ENCODE results near the gene IL1RL1. TPM values are rescaled to one million over a fixed set of nuclear protein-coding genes. Genes with fewer than 3 reads are reported as not detected.

IL1RL1 gene
- polyA plus RNA-seq, 1 donor = 0.46 TPM

DNA sequence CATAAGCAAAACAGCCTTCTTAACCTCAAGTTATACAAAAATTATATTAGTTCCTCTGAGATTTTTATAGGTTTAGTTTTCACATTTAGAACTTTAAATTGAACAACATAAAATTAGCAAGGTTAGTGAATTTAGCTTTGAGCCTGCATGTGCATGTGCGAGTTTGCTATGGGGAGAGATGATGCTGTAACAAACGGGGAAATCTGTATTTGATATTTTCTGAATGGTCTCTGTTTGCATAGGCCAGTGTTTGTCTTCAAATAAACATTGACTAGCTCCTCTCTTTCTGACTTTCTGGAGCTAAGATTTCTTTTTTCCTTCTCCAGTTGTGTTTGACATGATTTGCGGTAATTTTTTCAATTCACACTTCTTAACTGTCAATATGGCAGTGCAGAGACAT lies 80.7 kb downstream of the IL1RL1 start:
- WGBS (ENCODE audit: insufficient coverage, low lambda C conversion rate) = no CpG with 5 or more reads among the region's 3 CpGs
- Histone ChIP-seq H3K27me3 (ENCODE audit: control insufficient read depth, insufficient read depth, low read length) (no peaks in the 10 kb centered on the region), H3K4me3 (ENCODE audit: low read length) (no peak overlapping the region), H3K4me1 (ENCODE audit: control insufficient read depth, insufficient read depth, low read length) (no peaks in the 10 kb centered on the region), H3K27ac (ENCODE audit: low read length) (no peak overlapping the region), H3K36me3 (ENCODE audit: control insufficient read depth, insufficient read depth, low read length) (no peaks in the 10 kb centered on the region), H3K9me3 (ENCODE audit: control insufficient read depth, low read depth, low read length) (no peaks in the 10 kb centered on the region)
- DNase-seq = no peak

GRCh38 chr2:102392942-102393341 lies 81.6 kb downstream of the IL1RL1 start:
- no peak overlapping the region for H3K27ac ChIP-seq (ENCODE audit: low read length)
- H3K4me3 ChIP-seq (ENCODE audit: low read length) = no peak overlapping the region
- no peaks in the 10 kb centered on the region for H3K36me3 ChIP-seq (ENCODE audit: control insufficient read depth, insufficient read depth, low read length)
- DNase-seq = no peak
- no peaks in the 10 kb centered on the region for H3K9me3 ChIP-seq (ENCODE audit: control insufficient read depth, low read depth, low read length)
- whole genome bisulfite sequencing (ENCODE audit: insufficient coverage, low lambda C conversion rate) = no CpG with 5 or more reads among the region's 1 CpG
- no peaks in the 10 kb centered on the region for H3K4me1 ChIP-seq (ENCODE audit: control insufficient read depth, insufficient read depth, low read length)
- H3K27me3 ChIP-seq (ENCODE audit: control insufficient read depth, insufficient read depth, low read length) = no peaks in the 10 kb centered on the region

- no peak overlapping the region for H3K4me3 ChIP-seq (ENCODE audit: low read length)
- DNase-seq = no peak
- H3K4me1 ChIP-seq (ENCODE audit: control insufficient read depth, insufficient read depth, low read length) = no peaks in the 10 kb centered on the region
- H3K9me3 ChIP-seq (ENCODE audit: control insufficient read depth, low read depth, low read length) = no peaks in the 10 kb centered on the region
- no peaks in the 10 kb centered on the region for H3K36me3 ChIP-seq (ENCODE audit: control insufficient read depth, insufficient read depth, low read length)
- no peaks in the 10 kb centered on the region for H3K27me3 ChIP-seq (ENCODE audit: control insufficient read depth, insufficient read depth, low read length)
- H3K27ac ChIP-seq (ENCODE audit: low read length) = no peak overlapping the region
- WGBS (ENCODE audit: insufficient coverage, low lambda C conversion rate) = no CpG with 5 or more reads among the region's 2 CpGs
Measured at GRCh38 chr2:102396012-102396411, 84.6 kb downstream of the IL1RL1 start.

DNA sequence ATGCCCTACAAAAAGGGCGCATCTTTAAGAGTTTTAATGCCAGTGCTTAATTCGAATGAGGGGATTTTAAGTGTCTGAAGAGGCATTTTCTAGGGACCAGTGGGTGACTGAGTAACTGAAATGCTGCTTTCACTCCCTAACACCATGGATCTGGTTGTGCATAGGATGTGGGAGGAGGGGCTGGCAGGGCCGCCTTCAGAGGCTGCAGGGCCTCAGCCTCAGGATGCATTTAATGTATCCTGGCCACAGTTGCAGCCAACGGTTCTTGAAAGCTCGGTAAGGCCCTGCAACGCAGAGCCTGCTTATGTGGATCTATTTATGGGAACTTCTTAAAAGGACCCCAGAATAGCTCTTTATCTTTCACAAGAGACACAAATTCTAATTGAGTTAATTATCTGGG lies 85.8 kb downstream of the IL1RL1 start:
- Histone ChIP-seq H3K36me3 (ENCODE audit: control insufficient read depth, insufficient read depth, low read length) (no peaks in the 10 kb centered on the region), H3K9me3 (ENCODE audit: control insufficient read depth, low read depth, low read length) (no peaks in the 10 kb centered on the region), H3K27me3 (ENCODE audit: control insufficient read depth, insufficient read depth, low read length) (no peaks in the 10 kb centered on the region), H3K4me3 (ENCODE audit: low read length) (no peak overlapping the region), H3K4me1 (ENCODE audit: control insufficient read depth, insufficient read depth, low read length) (no peaks in the 10 kb centered on the region), H3K27ac (ENCODE audit: low read length) (no peak overlapping the region)
- WGBS (ENCODE audit: insufficient coverage, low lambda C conversion rate) = no CpG with 5 or more reads among the region's 6 CpGs
- DNase-seq = no peak

GRCh38 chr2:102399499-102400141 lies 88.3 kb downstream of the IL1RL1 start:
- Histone ChIP-seq H3K9me3 (ENCODE audit: control insufficient read depth, low read depth, low read length) (no peaks in the 10 kb centered on the region), H3K36me3 (ENCODE audit: control insufficient read depth, insufficient read depth, low read length) (no peaks in the 10 kb centered on the region), H3K4me1 (ENCODE audit: control insufficient read depth, insufficient read depth, low read length) (no peaks in the 10 kb centered on the region), H3K27ac (ENCODE audit: low read length) (no peak overlapping the region), H3K4me3 (ENCODE audit: low read length) (no peak overlapping the region), H3K27me3 (ENCODE audit: control insufficient read depth, insufficient read depth, low read length) (no peaks in the 10 kb centered on the region)
- peak in 1 of 2 donors; percentile 15 for DNase-seq
- 100% methylated on average over 1 of the region's 7 CpGs for WGBS (ENCODE audit: insufficient coverage, low lambda C conversion rate)

- DNase-seq = no peak
- Histone ChIP-seq H3K4me1 (ENCODE audit: control insufficient read depth, insufficient read depth, low read length) (no peaks in the 10 kb centered on the region), H3K36me3 (ENCODE audit: control insufficient read depth, insufficient read depth, low read length) (no peaks in the 10 kb centered on the region), H3K4me3 (ENCODE audit: low read length) (no peak overlapping the region), H3K27ac (ENCODE audit: low read length) (no peak overlapping the region), H3K27me3 (ENCODE audit: control insufficient read depth, insufficient read depth, low read length) (no peaks in the 10 kb centered on the region), H3K9me3 (ENCODE audit: control insufficient read depth, low read depth, low read length) (no peaks in the 10 kb centered on the region)
Measured at GRCh38 chr2:102401456-102401855, 90.1 kb downstream of the IL1RL1 start.

Other genes starting within 250 kb of the IL1RL1 start
- 21.6 TPM for gene IL1R1, start 168.8 kb upstream of the IL1RL1 start, polyA plus RNA-seq
- gene IL1RL2, start 124.5 kb upstream of the IL1RL1 start, polyA plus RNA-seq = 0.34 TPM
- gene IL18R1, start 44.2 kb downstream of the IL1RL1 start, polyA plus RNA-seq = 6.9 TPM
- 1.0 TPM for gene IL18RAP, start 111.6 kb downstream of the IL1RL1 start, polyA plus RNA-seq
- gene SLC9A4, start 161.7 kb downstream of the IL1RL1 start, polyA plus RNA-seq = 0.04 TPM